ENCODE measurements around the gene RBM38. TPM values are rescaled to one million over a fixed set of nuclear protein-coding genes. Genes with fewer than 3 reads are reported as not detected.
A peak's percentile ranks its signal among the peaks of the same experiment; 100 is the strongest.
"Not testable (repeated sequence)": the region's sequence is repeated elsewhere in the genome, so short reads cannot be mapped to it uniquely, and the experiment has no call there.

Gene RBM38
- total RNA-seq, 1 donor from 2014 or later: 10.6 TPM

DNA sequence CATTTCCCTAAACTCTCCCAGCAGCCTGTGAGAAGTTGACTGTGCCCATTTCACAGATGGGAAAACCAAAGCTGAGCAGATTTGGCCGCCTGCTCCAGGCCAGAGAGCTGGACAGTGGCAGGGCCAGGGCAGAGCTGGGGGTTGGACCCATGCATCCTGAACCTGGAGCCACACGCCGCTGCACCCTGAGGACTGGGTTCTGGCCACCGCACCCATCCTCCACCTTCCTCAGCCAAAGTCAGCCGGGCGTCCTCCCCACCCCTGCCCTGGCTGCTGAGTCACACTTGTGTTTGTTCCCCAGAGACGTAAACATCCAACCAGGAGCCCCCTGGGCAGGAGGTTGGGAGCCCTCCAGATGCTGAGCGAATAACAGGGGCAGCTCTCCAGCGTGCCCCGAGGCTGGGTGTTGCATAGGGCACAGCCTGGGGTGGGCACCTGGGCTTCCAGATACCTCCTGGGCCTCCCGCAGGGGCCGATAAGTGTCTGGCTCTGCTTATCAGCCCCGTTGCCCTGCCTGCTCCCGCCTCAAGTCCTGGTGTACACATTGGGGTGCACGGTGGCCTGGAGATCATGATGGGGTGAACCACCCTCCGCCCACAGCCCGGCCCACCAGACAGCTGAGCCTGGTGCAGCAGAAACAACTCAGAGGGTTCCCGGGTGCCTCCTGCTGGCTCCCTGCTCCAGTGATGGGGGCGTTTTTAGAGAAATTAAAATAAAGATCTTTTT is 23.8 kb downstream of the RBM38 start:
- FAIRE-seq (no peak), DNase-seq (ENCODE audit: low spot score in 2 of 2) (no peak)

- DNase-seq (ENCODE audit: low spot score in 2 of 2) (no peak), FAIRE-seq (no peak)
Observed at GRCh38 chr20:57415771-57416170, 24.6 kb downstream of the RBM38 start.

DNA sequence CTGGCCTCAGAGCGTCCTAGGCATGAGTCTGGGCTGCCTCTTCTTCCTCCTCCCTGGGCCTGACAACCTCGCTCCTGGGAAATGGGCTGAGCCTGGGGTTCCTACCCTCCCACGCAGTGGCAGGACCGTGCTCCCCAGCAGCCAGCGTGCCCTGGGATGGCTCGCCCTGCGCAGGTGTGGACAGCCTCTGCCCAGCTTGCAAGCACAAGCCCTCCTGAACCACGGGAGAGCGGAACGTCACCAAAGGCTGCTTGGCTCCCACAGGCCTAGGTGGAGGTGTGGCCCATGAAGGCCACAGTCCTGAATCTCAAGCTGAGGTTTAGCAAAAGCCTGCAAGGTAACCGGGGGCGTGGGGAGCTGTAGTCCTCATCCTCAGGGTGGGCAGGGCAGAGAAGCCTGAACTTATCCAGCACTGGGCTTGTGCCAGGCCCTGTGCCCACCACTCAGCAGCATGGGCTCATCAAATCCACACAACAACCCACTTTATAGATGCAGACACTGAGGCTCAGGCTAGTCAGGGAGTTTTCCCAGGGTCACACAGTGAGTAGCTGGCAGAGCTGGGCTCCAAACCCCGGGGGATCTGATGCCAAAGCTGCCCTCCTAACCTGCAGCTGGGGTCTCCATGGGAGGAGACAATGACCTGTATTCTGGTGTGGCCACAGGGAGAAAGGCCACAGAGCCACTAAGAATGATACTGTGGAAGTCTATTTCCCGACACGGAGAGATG is 25.3 kb downstream of the RBM38 start:
- no peak for FAIRE-seq
- no peak for DNase-seq (ENCODE audit: low spot score in 2 of 2)

DNA sequence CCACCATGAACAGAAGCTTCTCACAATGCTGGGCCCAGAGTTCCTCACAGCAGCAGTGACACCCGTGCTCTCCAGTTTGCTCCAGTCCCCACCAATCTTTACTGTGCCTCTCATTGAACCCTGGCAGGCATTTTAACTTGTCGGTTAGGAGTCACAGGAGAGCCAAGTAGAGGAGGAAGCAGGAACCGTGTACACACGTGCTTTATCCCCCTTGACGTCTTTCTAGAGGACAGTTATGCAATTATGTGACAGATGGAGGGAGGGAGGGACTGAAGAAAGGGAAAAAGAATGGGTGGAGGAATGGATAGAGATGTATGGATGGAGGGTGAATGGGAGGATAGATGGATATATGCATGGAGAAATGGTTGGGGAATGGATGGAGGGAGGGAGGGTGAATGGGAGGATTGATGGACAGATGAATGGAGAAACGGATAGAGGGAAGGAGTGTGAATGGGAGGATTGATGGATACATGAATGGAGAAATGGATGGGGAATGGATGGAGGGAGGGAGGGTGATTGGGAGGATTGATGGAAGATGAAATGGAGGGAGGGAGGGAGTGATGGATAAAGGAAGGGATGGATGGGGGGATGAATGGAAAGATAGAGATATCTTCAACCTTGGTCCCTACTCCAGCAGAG is 26.0 kb downstream of the RBM38 start:
- no peak for DNase-seq (ENCODE audit: low spot score in 2 of 2)
- FAIRE-seq: no peak

DNA sequence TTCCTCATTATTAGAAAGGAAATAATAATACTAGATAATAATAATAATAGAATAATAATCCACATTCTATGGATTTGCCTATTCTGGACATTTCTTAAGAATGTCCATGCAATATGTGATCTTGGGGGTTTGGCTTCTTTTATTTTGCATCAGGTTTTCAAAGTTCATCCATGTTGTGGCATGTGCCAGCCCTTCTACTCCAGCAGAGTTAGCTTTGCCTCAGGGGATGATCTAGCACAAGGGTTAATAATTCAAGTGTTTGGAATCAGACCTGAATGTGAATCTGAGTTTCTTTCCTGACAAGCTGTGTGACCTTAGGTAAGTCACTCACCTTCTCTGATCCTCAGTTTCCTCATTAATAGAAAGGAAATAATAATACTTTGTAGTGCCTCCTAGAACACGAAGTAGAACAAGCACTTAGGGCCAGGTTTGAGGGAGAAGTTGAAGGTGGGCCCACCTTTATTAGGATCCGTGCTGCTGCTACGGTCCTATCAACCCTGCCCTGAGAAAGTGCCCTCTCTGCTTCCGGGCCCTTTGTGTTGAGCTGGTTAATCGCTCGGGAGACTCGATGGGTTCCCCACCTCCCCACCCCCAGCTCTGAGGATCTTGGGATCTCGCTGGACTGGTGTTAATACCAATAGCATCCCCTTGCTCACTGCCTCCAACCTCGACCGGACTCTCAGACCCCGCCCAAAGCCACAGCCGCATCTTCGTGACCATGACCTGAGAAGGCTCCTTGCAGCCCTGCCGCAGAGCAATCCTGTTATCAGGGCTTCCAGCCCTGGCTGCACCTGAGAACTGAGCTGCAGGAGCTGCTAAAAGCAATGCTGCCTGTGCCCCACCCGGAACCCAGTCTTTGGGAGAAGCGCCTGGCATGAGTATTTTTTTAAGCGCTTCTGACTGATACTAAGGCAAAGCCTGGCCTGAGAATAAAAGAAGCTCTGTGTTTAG is 26.9 kb downstream of the RBM38 start:
- DNase-seq (ENCODE audit: low spot score in 2 of 2) (no peak), FAIRE-seq (no peak)

DNA sequence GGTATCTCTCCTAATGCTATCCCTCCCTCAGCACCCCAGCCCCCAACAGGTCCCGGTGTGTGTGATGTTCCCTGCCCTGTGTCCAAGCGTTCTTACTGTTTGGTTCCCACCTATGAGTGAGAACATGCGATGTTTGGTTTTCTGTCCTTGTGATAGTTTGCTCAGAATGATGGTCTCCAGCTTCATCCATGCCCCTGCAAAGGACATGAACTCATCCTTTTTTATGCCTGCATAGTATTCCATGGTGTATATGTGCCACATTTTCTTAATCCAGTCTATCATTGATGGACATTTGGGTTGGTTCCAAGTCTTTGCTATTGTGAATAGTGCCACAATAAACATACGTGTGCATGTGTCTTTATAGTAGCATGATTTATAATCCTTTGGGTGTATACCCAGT is 28.3 kb downstream of the RBM38 start:
- not testable (repeated sequence) for DNase-seq (ENCODE audit: low spot score in 2 of 2); FAIRE-seq

- FAIRE-seq (no peak), DNase-seq (ENCODE audit: low spot score in 2 of 2) (no peak)
Observed at GRCh38 chr20:57420571-57421252, 29.5 kb downstream of the RBM38 start.

GRCh38 chr20:57421253-57422220 is 30.3 kb downstream of the RBM38 start:
- FAIRE-seq (no peak), DNase-seq (ENCODE audit: low spot score in 2 of 2) (no peak)

DNA sequence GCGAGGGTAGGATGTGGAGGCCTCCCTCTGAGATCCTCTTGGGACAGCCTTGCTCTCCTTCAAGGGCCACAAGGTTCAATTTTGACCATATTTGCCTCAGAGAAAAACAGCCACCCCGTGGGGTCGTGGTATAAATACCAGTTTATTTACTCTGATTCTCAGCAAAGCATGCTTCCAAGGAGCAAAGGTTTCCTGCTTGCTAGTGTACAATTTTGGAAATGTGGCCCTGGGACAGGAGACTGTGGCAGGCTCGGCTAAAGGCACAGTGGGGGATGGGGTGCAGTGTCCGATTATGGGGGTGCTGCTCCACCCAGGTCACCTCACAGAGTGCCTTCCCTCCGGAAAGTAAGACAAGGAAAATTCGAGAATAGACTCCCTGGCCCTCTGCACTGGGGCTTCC is 31.1 kb downstream of the RBM38 start:
- FAIRE-seq: no peak

GRCh38 chr20:57425150-57426013 is 34.2 kb downstream of the RBM38 start:
- no peak for FAIRE-seq
- no peak for DNase-seq (ENCODE audit: low spot score in 2 of 2)

More for the DNA sequence above, 31.1 kb downstream of the RBM38 start:
- no peak for DNase-seq (ENCODE audit: low spot score in 2 of 2)

DNA sequence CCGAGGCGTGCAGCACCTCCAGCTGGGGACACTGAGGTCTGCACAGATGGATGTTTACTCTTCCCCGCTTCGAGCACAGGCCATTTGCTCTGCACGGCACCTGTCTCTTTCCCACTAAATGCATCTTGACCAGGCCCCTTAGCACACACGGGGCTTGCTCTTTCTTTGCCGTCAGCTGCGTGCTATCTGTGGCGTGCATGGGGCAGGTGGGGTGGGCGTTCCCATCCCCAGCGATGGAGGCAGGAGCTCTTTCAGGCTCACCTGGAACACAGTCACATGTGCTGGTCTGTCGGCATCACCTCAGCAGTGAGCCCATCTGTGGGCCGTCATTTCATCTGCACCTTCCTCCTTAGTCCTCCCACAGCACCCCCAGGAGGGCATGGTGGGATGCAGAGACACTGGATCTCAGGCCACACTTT is 35.1 kb downstream of the RBM38 start:
- FAIRE-seq (no peak), DNase-seq (ENCODE audit: low spot score in 2 of 2) (no peak)

DNA sequence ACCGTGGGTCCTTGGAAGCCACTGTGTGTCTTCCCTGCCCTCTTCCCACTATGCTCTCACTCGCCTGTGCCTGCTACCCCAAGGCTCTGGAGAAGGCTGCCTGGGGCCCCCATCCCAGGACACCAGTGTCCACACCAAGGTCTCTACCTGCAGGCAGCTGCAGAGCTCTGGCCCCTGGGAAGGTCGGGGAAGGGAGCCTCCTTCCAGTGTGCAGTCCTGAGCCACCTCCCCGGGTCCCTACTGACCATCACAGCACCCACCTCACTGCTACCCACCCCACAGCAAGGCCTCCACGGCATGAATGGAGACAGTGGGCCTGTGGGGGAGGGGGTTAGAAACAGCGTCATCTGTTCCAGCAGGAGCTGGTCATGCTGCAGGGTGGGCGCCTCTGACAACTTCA is 35.6 kb downstream of the RBM38 start:
- FAIRE-seq: no peak
- DNase-seq (ENCODE audit: low spot score in 2 of 2): no peak

- DNase-seq (ENCODE audit: low spot score in 2 of 2): peak; percentile 55 to 71
- no peak for FAIRE-seq
Observed at GRCh38 chr20:57428324-57429158, 37.3 kb downstream of the RBM38 start.

- DNase-seq (ENCODE audit: low spot score in 2 of 2) (no peak), FAIRE-seq (no peak)
Observed at GRCh38 chr20:57429159-57429496, 37.9 kb downstream of the RBM38 start.

- no peak for DNase-seq (ENCODE audit: low spot score in 2 of 2)
- FAIRE-seq: no peak
Observed at GRCh38 chr20:57429580-57430200, 38.5 kb downstream of the RBM38 start.

GRCh38 chr20:57430201-57430596 is 39.0 kb downstream of the RBM38 start:
- FAIRE-seq; DNase-seq (ENCODE audit: low spot score in 2 of 2): not testable (repeated sequence)

DNA sequence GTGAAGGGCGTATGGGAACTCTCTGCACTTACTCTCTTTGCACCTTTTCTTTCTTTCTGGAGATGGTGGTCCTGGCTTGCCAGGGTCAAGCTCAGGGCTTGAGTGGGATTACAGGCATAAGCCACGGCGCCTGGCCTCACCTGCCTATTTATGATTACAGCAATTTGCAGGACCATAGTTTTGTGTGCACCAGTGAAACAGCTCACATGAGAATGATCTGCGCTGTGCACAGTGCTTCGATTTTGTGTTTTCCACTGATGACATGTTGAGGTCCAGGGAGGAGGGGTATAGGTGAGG is 40.3 kb downstream of the RBM38 start:
- DNase-seq (ENCODE audit: low spot score in 2 of 2) (no peak), FAIRE-seq (no peak)

All from frontal cortex (tissue), 4 donors.